Central memory CD4-positive, alpha-beta T cell (primary cell): ENCODE measurements around the gene BEST1.
A peak's percentile ranks its signal among the peaks of the same experiment; 100 is the strongest.

Experiments used
- DNase-seq: peaks from one replicate; pipeline ENCODE4 v3.0.0; 2022

BEST1 gene

GRCh38 chr11:61964666-61965271 lies 14.6 kb downstream of the BEST1 start:
- peak; percentile 28 for DNase-seq

GRCh38 chr11:61966734-61967115 lies 16.6 kb downstream of the BEST1 start:
- DNase-seq, result peak; percentile 38

GRCh38 chr11:61967116-61967923 lies 17.2 kb downstream of the BEST1 start, which contains the start of gene FTH1:
TSS of gene FTH1 (minus strand) at chr11:61967634. CDS start at chr11:61967425, 209 bp downstream.
- DNase-seq, result peak; percentile 91

- DNase-seq, result peak; percentile 34
These were observed 18.0 kb downstream of the BEST1 start for GRCh38 chr11:61967924-61968757.

- no peak for DNase-seq
These were observed 18.7 kb downstream of the BEST1 start for GRCh38 chr11:61968758-61969390.

- DNase-seq, result no peak
These were observed 19.2 kb downstream of the BEST1 start for GRCh38 chr11:61969391-61969758.

- no peak for DNase-seq
These were observed 19.9 kb downstream of the BEST1 start for GRCh38 chr11:61969838-61970662.

- peak; percentile 33 for DNase-seq
These were observed 21.3 kb downstream of the BEST1 start for GRCh38 chr11:61971248-61972111.

- DNase-seq, result no peak
These were observed 22.0 kb downstream of the BEST1 start for GRCh38 chr11:61972112-61972671.

- peak; percentile 12 for DNase-seq
These were observed 22.7 kb downstream of the BEST1 start for GRCh38 chr11:61972672-61973475.

- DNase-seq, result no peak
These were observed 23.5 kb downstream of the BEST1 start for GRCh38 chr11:61973476-61974162.

GRCh38 chr11:61974766-61975631 lies 24.8 kb downstream of the BEST1 start:
- no peak for DNase-seq

- DNase-seq, result no peak
These were observed 25.7 kb downstream of the BEST1 start for GRCh38 chr11:61975638-61976419.

GRCh38 chr11:61976420-61976800 lies 26.3 kb downstream of the BEST1 start:
- no peak for DNase-seq

- no peak for DNase-seq
These were observed 26.8 kb downstream of the BEST1 start for GRCh38 chr11:61976813-61977475.
